HS-5 (cell line): Measurements from ENCODE around the gene TMEM63A.

Source experiments
- DNase-seq: peaks from one replicate; pipeline ENCODE4 v3.0.0-alpha.2; 2012; ENCODE audit warnings: low read depth

The TMEM63A gene

DNA sequence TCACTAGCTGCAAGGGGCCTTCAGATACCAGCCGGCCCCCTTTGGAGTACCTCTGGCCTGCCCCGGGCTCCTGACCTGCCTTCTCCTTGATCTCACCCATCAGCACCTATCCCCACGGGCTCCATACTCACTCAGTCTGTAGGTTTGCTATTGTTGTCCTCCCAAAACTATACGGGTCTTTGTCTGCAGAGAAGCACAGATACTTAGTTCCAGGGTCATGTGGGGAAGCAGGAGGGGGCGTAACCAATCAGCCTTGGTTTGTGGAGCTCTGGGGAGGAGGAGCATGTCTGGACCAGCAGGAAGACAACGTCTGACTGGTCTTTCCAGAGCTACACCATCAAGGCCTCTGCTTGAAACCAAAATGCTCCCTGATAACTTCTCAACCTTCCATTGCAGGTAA is 15.2 kb downstream of the TMEM63A start:
- DNase-seq = no peak

DNA sequence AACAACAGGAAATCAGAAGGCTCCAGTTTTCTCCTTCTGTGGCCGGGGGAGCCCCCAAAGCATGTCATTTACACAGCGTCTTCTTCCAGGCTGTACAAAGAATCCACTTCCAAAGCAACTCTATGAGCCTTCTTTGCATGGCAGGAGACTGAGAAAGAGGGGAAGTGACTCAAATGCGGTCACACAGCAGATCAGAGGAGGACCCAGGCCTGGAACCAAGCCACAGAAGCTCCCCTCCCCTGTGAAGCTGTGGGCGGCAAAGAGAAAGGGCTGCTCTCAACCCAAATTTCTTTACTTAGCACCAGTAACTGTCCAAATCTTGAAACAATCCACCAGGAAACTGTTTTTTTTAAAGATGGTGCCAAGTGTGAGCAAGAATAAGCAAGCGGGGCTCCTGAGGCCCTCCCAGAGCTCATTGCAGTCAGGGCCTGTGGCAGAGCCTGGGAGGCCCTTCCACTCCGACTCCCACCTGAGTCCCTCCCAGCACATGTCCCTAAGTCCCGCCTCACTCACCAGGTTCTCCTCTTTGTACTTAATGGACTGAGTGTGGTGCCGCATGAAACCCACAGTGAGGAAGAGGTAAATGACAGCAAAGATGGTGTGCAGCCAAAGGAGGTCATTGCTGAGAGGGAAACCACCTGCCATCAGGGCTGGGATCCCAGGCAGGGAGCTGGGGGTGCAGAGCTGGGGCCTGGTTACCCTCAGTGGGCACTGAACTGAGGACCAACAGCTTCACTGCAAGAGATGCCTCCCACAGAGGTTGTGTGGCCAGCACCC is 15.9 kb downstream of the TMEM63A start:
- no peak for DNase-seq

DNA sequence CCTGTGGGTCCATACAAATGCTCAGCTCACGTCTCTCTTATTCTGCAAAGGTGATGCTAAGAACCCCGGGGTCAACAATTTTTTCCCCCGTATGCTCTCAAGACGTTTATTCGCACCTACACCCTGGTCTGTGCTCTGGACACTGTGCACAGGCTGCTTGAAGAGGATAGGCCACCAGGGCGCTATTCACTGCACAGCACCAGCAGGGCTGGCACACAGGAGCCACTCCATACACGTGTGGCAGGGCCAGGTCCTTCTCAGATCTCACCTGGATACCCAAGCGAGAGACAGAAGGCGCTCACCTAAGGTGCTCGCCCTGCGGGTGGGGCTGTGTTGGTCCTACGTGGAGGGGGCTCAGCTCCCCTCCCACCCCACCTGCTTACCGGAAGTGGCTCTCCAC is 16.7 kb downstream of the TMEM63A start:
- DNase-seq = no peak

DNA sequence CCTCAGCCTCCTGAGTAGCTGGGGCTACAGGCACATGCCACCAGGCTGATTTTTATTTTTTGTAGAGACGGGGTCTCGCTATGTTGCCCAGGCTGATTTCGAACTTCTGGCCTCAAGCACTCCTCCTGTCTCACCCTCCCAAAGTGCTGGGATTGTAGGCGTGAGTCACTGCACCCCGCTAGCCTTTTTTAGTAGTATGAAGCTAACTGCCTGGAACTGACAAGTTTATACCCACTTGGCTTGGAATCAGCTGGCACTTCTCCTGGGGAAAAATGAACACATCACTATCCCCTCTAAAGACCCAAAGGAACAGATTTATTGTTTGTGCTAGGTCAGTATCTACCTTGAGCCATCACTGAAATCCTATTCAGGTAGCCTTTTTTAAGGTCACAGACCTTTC is 19.0 kb downstream of the TMEM63A start:
- DNase-seq = no peak

DNA sequence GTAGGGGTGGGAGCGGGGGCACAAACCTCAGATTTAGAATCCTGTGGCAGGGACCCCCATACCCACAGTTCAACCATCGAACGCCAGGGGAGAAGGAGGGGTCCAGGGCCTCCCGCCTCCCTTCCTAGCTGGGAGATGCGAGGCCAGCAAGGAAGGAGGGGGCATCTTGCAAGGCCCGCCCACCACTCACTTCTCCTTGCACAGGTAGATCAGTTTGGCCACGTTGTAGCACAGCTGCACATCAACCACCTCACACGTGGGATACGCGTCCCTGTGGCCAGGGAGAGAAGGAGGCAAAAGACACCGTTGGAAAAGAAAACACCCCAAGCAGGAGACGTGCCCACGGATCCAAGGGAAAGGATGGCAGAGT is 19.6 kb downstream of the TMEM63A start:
- no peak for DNase-seq

DNA sequence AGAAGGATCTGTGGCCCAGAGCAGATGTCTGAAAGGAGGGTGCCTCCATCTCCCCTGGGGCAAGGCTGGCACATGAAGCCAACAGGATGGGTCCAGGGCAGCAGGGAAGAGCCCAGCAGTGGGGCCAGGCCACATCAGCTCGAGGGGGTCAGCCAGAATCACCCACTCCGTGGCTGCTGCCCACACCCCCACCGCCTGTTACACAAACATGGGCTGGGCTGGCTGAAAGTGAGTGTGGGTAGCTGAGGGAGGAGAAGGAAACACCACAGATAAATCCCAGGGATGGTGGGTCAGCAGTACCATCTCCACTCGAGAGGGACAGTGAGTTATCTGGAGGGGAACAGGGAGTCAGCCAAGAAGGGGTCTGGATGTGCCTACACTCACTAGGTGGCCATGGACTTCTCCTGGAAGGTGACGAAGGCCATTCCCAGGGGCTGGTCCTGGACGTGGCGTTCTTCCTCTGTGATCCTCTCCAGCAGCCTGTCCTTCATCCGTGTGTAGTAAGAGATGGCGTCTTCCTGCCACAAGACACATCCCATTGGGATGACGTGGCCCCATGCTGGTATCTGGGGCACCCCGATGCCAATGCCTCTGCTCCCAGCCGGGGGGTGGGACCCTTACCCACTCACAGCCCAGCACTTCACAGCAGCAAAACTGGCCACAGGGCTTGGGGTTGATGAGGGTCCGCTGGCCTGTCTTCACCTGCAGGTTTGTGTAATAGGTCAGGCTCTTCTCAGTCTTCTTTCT is 20.2 kb downstream of the TMEM63A start:
- no peak for DNase-seq

DNA sequence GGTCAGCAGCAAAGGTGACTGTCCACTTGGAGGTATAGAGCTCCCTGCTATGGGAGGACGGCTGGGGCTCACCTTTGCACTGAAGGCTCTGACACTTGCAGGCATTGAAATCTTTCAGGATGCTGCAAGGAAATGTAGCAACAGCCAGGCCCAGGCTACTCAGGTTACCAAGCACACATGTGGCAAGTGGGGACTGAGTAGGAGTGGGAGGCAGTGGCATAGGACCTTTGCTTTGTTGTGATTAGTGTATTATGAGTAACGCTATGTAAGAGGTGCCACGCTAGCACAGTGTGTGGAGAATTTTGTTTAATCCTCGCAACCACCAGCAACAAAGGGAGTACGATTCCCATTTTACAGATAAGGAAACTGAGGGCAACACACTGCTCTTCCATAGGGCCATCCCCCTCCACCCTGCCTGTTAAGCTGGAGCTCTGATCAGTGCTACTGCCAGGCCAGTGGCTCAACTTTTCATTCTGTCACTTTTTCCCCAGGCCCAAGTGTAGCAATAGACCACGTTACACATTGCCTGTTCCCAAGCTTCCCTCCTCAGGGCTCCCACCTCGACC is 21.2 kb downstream of the TMEM63A start:
- no peak for DNase-seq

DNA sequence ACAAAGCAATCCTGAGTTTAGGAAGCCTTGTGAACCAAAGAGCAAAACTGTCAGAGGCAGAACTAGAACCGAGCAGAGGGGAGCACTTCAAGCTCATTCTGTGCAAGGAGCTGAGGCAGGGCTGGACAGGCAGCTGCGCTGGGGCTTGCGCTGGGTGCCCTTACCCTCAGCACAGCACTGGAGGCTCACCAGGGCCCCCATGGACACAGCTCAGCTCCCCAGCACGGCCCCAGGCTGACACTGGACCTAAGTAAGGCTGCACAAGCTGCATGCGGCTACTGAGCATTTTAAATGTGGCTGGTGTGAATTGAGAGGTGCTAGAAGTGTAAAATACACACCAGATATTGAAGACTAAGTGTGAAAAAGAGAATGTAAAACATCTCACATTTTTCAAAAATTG is 22.1 kb downstream of the TMEM63A start:
- DNase-seq = no peak

DNA sequence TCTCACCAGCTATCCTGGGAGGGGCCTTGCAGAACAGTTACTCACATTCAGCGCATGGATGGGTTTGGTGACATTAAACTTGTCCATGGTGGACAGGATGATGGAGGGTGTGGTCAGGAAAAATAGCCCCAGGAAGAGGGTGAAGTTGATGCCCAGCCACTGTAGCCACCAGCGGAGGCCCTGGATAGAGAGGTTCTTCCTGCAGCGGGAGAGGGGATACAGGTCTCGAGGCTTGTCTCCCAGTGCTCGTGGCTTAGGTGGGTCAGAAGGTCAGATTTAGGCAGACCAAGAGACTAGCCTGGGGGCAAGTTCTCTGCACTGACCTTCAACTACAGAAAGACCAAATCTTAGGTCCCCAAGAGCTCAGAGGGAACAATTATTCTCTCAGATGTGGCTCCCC is 23.0 kb downstream of the TMEM63A start:
- no peak for DNase-seq

DNA sequence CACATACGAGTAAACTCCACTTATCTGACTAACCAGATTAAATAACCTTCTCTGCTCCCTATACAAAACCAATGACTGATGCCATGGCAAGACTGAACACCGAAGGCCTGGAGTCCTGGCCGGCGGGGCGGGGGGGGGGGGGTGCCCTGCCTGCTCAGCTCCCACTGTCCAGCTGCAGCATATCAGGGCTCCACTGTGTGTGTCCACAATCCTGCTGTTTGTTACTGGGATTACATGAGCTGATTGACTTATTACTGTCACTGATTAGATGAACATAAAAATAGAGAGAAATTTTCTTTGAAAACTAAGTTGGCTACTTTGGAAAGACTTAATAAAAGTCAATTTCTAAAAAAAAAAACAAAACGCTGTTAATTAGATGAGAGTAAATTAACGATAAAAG is 24.9 kb downstream of the TMEM63A start:
- DNase-seq = no peak

DNA sequence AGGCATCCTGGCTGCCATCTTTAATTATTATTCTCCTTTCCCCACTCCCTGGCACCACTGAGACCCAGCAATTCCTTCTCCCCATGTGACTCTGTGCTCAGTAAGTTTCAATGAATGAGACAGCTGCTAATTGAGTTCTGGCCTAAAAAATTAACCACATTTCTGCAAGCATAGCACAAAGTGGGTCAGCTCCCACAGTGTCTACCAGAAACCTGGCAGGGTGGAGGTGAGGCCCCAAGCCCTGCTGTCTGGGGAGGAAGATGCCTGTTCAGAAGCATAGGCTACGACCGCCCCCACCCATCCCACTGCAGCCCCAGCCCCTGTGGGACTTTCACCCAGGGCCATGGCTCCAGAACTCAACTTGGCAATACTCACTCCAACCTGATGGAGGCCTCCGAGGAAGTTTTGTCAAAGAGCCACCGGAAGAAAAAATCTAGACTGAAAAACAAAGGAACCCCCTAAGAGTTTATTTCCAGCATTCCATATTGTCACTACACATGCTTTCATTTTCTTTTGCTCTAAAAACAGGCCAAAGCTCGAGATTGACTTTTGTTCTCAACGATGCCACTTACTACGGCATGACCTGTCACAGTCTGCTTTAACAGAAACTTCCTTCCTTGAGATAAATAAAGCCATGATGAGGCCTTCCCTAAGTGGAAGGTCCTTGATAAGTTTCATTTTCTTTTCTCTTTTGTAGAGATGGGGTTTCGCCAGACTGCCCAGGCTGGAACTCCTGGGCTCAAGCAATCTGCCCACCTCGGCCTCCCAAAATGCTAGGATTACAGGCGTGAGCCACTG is 26.5 kb downstream of the TMEM63A start:
- no peak for DNase-seq

DNA sequence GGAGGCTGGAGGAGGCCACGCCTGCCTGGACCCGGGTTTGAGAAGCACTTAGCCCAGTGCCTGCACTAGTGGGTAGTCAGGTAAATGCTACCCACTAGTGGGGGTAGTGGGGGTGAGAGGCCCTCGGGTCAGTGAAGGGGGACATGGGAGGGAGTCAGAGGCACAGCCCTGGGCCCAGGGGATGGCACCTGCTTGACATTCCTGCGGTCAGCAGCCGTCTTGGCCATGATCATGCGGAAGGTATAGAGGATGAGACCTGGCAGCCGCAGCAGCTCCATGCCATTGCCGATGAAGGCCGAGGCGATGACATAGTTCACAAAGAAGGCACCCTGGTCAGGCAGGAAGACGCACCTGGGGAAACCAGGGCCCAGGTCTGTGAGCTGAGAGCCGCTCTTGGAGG is 28.7 kb downstream of the TMEM63A start:
- DNase-seq = no peak

DNA sequence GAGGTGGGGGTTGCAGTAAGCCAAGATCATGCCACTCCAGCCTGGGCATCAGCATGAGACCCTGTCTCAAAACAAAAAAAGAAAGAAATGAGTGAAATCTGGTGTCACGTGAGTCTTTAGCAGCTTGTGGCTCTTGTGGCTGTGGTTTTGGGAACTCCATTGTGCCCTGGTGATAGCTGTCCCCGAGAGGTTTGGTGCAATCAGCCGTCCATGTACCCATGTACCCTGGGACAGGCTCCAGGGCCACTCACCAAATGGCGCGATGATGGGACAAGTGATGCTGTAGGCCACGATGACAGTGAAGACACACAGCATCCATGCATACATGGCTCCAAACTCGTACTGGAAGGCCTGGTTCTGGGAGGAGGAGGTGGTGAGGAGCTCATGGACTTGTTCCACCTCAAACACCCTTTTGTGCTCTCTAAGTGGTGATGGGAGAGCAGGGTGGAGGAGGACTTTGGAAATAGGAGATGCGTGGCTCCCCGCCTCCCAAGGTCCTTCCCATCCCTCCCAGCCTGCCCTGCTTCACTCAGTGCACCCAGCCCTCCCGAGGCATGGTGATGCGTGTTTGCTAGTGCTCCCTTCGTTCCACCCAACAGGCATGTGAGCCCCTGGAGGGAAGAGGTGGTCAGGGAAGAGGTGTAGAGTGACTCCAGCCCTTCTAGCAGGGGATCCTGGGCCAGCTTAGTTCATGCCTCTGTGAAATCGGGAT is 29.6 kb downstream of the TMEM63A start:
- DNase-seq = no peak

DNA sequence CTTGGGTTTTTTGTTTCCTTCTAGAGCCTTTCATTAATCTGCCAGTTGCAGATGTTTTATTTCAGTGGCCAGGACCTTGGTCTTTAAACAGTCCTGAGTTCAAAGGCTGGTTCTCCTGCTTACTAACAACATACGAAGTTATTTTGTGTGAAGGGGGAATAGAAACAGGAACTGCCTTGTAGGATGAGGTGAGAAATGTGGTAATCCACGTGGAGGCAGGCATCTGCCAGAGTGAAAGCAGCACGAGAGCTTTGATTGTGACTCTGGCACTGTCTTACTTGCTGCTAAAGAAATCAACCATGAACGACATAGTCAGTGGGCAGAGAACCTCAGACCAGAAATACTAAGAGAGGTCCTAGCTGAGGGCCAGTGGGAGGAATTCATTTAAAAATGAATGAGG is 30.4 kb downstream of the TMEM63A start:
- no peak for DNase-seq

DNA sequence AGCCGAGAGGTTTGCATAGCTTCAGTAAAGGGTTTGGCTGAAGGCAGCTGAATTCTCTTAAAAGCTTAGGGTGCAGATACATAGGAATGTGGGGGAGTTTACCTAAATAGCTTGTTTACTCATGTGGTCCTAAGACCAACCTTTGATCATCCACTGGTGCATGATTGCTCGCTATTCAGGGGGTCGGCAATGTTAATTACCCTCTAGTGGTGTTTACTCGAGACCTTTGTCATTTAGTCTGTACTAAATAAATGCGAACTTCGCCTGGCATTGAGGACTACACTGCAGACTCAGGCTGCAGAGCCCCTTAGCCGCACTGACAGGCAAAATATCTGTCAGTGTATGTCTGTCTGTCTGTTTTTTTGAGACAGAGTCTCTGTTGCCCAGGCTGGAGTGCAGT is 31.8 kb downstream of the TMEM63A start:
- no peak for DNase-seq

DNA sequence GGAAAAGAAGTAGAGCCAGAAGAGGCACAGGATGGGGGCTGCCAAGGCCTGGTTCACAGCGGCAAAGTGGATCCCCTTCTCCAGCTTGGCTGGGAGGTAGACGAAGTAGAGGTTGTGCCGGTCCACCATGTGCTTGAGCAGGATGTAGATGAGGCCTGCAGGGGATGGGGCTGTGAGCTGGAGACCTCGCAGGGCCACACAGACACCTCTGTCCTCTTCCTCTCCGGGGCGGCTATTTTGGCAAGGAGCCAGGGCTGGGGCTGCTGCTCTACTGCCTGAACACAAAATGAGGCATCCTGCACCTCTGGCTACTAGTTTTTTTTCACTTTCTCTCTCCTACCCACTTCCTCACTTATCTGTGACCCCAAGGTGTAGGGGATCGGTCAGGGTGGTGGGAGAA is 32.3 kb downstream of the TMEM63A start:
- no peak for DNase-seq

DNA sequence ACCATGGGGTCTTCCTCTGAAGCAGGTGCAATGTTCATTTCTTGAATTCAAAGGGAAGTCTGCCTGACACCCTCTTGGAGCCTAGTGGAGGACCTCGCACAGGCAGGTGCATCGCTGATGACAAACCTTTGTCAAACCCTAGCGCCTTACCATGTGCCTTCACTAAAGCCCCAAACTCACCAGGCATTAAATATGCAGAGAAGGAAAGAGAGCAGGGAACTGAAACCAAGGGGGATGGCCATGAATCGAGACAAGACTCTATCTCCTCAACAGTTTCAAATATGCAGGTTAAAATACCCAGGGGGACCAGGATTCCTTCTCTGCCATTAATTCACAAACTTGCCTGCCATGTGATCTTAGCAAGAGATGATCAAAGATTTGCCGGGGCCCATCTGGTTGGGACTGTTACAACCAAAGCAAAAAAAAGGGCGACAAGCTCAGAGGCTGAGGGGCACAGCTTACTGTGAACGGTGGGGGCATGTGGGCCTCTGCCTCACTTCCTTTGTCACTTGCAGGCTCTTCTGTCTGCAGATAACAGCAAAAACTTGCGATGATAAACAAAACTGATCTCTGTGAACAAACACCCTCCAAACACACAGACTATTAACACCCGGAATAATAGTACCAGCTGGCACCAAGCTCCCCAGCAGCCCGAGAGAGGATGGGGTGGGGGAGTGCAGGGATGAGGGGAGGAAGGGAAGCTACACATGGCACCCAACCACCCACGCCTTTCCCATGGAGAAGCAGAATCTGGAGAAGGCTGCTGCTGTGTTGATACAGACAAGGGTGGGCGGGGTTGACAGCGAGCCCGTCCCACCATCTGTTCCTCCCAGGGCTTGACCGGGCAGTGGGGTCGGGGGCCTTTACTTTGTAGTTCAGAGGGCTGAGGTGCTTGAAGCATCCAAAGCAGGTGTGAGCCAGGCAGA is 33.9 kb downstream of the TMEM63A start:
- DNase-seq = no peak

DNA sequence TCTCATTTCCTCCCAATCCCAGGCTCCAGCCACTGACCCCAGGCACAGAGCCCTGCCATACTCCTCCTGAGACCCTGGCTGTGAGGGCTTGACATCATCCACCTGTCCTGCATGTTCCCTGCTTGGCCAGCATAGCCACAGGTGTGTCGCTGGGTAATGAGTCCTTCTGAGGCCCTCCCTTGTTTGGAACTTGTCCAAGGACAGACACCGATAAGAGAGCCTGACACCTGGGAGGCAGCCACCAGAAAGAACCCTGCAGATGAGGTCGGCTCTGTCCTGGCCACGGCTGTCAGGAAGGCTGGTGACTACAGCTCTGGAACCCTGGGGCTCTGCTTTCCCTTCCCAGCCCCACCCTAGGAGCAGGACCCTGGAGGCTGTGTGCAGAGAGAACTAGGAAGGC is 34.6 kb downstream of the TMEM63A start:
- no peak for DNase-seq

DNA sequence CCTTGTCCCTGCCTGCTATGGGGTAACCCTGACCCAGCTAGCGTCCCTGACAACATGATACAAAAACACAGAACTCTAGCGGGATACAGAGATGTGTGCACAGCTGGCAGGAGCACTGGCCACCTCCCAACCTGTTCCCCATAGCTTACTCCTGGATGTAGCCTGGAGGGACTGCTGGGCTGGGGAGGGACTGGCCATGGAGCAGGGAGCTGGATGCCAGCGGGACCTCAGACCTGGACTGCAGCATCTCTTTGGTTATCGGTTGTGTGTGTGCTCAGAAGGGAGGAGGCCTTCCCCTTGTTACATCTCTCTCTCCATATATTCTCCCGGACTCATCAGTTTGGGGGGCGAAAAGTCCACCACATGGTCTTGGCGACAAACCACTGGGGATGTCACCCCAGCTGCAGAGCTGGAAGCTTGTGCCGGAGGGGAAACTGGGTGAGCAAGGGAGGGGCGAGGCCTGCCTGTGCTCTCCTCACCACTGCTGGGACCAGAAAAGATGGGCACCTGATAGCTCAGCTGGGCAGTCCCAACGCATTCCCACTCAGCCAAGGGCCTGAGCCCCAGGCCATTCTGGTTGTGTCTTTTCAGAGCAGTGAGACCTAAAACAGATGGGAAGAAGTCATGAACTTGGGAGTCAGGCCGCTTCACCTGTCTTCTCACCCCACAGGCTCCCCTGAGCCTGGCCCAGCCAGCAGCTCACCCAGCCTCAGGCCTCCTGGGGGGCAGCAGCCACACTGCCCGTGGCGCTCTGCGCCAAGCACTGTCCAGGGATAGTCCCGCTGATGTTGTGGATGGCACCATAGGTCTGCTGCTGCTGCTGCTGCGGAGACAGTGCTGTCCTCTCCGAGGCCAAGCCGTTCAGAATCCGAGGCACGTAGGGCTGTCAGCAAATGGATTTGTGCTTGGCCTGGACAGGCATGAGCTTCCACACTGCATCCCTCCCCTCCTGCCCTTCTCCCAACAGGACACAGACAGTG is 35.6 kb downstream of the TMEM63A start:
- DNase-seq = no peak
